ENCODE measurements around the gene EFEMP1. TPM values are rescaled to one million over a fixed set of nuclear protein-coding genes. Genes with fewer than 3 reads are reported as not detected.

The EFEMP1 gene
- total and polyA plus RNA-seq, 10 of the 15 experiments (the other 5 are each of a cell fraction or from before 2014, with no cell fraction given), result 0.27 to 1.2 (median 0.35) TPM; not detected in 6

GRCh38 chr2:55965966-55966365, 42.4 kb upstream of the EFEMP1 start:
- H3K4me1 ChIP-seq (ENCODE audit: control insufficient read depth, insufficient read depth, low read length), result no peaks in the 10 kb centered on the region
- no peak overlapping the region for H3K4me2 ChIP-seq (ENCODE audit: control insufficient read depth, insufficient read depth)
- SMC1A ChIA-PET (ENCODE audit: uncharacterized antibody, unreplicated experiment), result interaction anchor here (1.1 to 1.2 kb wide), 2 partner anchors 64 to 248 kb away, joined by 3 read pairs; no protein-coding TSS in a partner anchor
- BruUV-seq (replicated peaks), result no TSS peak
- H3K9ac ChIP-seq (ENCODE audit: control insufficient read depth, insufficient read depth, low read length), result no peak overlapping the region
- ATAC-seq (no peak), FAIRE-seq (no peak), DNase-seq (ENCODE audit: low read depth, low spot score) (no peak)
- no peak overlapping the region for H3K27ac ChIP-seq (ENCODE audit: control insufficient read depth, insufficient read depth)
- no peaks in the 10 kb centered on the region for H4K20me1 ChIP-seq (ENCODE audit: control insufficient read depth, insufficient read depth)
- no peak overlapping the region for H3K4me3 ChIP-seq
- peaks cover 0 to 1% of the 10 kb centered on the region in 2 experiments; a peak in 1 of 4 replicates for H3K27me3 ChIP-seq (replicated peaks in 1 of 2; ENCODE audit: control insufficient read depth in 2 of 2, insufficient read depth in 2 of 2, low read length in 1 of 2)
- CTCF ChIA-PET, result interaction anchor here (1.8 to 3.0 kb wide), 2 partner anchors 194 to 199 kb away, joined by 6 to 15 read pairs; no protein-coding TSS in a partner anchor
- intact Hi-C loops (cut with micrococcal nuclease; ENCODE audit: unreplicated experiment), result no loop called here
- POLR2A ChIA-PET, result no interaction called here
- H3K36me3 ChIP-seq (ENCODE audit: control insufficient read depth in 2 of 2, insufficient read depth in 2 of 2, low read length in 1 of 2), result no peaks in the 10 kb centered on the region
- H3K9me3 ChIP-seq (replicated peaks; ENCODE audit: control insufficient read depth, insufficient read depth, low read length), result no peaks in the 10 kb centered on the region
- H2AFZ ChIP-seq (ENCODE audit: control insufficient read depth, low read depth, low read length), result no peak overlapping the region
- RAD21 ChIA-PET (ENCODE audit: unreplicated experiment), result no interaction called here
- no peaks in the 10 kb centered on the region for H3K79me2 ChIP-seq (ENCODE audit: control insufficient read depth, insufficient read depth, low read length)
- TF ChIP-seq MYB (IDR thresholded peaks at IDR 0.05; ENCODE audit: borderline replicate concordance, low read depth, low read length), result no peak
- no peak for TF ChIP-seq FOXK2 (IDR thresholded peaks at IDR 0.05)
- TF ChIP-seq ZNF217 (IDR thresholded peaks at IDR 0.05), result no peak
- no peak for TF ChIP-seq E2F8 (IDR thresholded peaks at IDR 0.05; ENCODE audit: low read depth, partially characterized antibody)
- TF ChIP-seq HCFC1 (IDR thresholded peaks at IDR 0.05; ENCODE audit: low read length), result no peak
- TF ChIP-seq ZNF207 (IDR thresholded peaks at IDR 0.05; ENCODE audit: borderline replicate concordance), result no peak
- in situ Hi-C loops (cut with MboI), result no loop called here
- 17% methylated on average over 3 of the region's 3 CpGs for WGBS (ENCODE audit: insufficient coverage, insufficient replicate concordance, low lambda C conversion rate, missing lambda C conversion rate)
